Activated CD8-positive, alpha-beta memory T cell treated with anti-CD3 and anti-CD28 coated beads, Interleukin-2, amount 50 U/mL, for 48 hours (primary cell): ENCODE measurements around the gene PIP5K1B.

Experiments used
- DNase-seq: peaks from one replicate; pipeline ENCODE4 v3.0.0-alpha.2; 2020

Gene PIP5K1B

DNA sequence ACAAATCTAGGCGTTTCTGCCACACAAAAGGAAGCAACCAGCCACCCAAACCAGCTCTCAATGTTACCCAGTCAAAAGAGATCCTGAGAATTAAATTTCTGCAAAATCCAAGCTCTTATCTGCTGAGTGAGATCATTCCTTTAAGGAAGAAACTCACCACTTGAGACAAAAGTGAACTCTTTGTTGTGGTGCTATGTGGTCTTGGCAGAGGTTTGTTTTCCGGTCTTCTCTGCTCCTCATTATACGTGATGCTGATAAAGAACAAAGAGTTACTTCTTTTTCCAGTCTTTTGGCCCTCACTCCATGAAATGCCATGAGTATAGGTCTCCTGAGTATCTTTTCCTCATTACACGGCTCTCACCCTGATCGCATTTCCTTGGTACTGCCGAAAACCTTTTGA, 226.8 kb downstream of the PIP5K1B start:
- no peak for DNase-seq

GRCh38 chr9:68932458-68932857, 227.4 kb downstream of the PIP5K1B start:
- DNase-seq: no peak

DNA sequence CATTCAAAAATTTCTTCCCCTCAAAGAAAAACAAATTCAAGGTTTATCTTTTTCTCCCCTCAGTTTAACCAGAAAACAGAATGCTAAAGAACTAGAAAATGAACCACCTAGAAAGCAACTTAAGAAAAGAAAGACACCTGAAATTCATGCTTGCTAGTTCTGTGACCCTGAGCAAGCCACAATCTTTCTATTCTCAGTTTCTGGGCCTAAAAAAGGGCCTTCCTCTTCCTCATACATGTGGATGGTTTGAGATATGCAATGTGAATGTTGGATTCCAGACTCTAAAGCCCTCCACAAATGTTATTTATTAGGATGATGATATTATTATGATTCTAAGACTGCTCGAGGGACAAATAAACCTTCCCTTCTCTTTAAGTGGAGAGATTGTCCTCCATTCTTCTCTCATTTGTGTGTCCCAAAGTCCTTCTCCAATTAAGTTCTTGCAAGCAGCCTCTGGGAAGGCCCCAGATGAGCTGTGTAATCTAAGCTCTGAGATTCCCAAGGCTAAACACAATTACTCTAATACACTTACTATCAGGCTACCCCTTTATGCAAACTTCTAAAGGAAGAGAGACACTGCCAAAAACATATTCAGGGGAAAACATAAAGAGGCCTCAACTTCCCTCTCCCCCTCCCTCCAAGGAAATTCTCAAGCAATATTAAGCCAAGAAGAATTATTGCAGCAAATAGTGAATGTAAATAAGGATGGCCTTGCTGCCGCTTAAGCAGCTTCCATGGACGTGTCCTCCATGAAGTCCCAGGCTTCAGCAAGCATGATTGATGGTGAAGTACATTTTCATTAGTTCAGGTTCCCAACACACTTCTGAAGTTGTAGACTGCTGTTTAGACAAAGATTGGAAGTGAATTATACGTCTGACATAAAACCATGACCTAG, 228.6 kb downstream of the PIP5K1B start:
- no peak for DNase-seq

DNA sequence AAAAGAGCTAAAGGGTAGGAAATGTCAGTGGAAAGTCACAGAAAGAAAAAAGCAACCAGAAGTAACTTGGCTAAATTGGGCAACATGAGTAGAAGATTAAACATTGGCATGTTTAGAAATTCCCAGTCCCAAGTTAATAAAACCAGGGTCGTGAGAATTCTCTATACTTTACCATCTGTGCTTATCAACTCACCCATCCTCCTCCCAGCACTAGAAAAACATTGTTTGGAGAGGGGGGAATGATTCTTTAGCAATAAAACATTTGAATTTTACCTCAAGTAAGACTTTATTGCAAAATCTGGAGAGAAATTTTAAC, 229.2 kb downstream of the PIP5K1B start:
- DNase-seq: no peak

GRCh38 chr9:68940573-68940972, 235.5 kb downstream of the PIP5K1B start:
- no peak for DNase-seq

GRCh38 chr9:68941780-68942459, 236.9 kb downstream of the PIP5K1B start:
- no peak for DNase-seq

DNA sequence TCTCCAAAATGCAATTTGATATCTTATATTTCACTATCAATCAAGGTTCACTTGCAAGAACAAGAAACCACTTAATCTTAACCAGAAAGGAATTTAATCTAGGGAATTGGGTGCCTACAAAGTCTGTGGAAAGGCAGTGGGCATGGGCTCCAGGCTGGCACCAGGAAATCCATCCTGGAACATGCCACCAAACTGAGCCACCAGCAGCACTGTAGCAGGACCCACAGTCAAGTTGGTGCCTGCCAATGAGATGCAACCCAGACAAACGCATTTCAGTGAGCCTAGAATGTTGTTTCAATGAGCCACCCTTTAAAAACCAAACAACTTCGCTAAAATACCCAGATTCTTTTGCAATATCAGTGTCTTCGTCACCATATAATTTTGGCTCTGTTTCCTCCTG, 237.8 kb downstream of the PIP5K1B start:
- DNase-seq: no peak

DNA sequence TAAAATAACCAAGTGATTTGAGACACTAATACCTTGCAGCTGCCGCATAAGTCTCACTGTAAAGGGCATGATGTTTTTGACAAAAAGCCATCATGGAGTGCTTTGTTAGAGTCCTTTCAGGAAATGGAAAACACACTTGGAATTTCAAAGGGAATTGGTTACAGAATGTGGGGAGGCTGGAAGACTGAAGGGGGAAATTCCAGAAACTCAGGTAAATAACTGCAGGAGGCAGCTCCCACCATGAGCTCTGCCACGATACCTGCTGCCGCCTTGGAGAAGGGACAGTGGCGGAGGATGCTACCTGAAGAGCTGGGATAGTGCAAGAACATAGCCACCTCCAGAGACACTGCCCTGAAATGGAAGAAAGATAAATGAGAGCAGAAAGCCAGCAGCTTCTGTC, 242.0 kb downstream of the PIP5K1B start:
- DNase-seq: no peak

GRCh38 chr9:68947842-68948569, 243.0 kb downstream of the PIP5K1B start:
- DNase-seq: no peak

DNA sequence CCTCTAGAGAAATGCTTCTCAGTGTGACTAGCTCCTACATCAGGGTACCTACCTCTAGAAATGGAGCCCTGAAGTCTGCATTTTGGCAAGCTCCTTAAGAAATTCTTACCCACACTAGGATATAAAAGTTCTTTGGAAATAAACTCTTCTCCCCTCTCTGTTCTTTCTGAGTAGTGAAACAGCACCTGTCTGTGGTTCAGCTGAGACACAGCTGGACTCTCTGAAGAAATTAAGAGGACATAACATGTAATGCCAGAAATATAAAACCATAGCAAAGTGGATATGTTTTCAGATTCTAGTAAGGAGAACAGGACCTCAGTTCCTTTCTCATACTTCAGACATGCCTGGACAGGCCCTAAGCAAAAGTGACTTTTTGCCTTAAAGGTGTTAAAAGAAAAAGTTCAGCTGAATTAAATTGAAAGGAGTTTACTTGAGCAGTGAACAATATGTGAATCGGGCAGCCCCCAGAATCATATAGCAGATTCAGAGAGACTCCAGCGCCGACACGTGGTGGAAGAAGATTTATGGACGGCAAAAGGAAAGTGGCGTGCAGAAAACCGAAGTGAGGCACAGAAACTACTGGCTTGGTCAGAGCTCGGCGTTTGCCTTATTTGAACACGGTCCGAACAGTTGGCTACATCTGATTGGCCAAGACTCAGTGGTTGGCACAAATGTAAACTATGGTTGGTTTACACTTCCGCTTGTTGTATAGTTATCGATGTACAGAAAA, 244.4 kb downstream of the PIP5K1B start:
- no peak for DNase-seq

GRCh38 chr9:68950188-68950587, 245.1 kb downstream of the PIP5K1B start:
- no peak for DNase-seq

- DNase-seq: no peak
Measured at GRCh38 chr9:68950689-68951088, 245.6 kb downstream of the PIP5K1B start.

GRCh38 chr9:68951879-68952659, 247.0 kb downstream of the PIP5K1B start:
- no peak for DNase-seq

GRCh38 chr9:68953771-68954170, 248.7 kb downstream of the PIP5K1B start:
- DNase-seq: no peak

- DNase-seq: no peak
Measured at GRCh38 chr9:68955330-68955729, 250.3 kb downstream of the PIP5K1B start.

- no peak for DNase-seq
Measured at GRCh38 chr9:68957479-68957878, 252.4 kb downstream of the PIP5K1B start.

DNA sequence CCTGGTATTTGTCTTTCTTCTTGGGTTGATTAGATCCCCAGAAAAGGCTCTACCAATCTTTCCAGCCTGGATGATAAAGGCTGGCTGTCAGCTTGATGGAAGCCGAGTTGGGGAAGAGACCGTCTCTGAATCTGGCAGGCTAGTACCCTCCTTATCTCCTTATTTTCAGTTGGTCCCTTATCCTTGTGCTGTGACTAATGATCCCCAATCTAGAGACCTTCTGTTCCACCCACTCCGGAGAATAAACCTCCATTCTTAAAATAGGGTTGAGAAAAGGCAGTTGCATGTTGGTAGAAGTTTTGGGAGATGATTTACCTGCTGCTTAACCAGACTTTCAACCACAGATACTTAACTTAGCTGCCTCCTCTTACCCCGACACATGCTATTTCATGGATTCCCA, 256.5 kb downstream of the PIP5K1B start:
- DNase-seq: no peak

GRCh38 chr9:68963416-68963815, 258.4 kb downstream of the PIP5K1B start:
- no peak for DNase-seq

- DNase-seq: no peak
Measured at GRCh38 chr9:68964102-68964541, 259.1 kb downstream of the PIP5K1B start.

DNA sequence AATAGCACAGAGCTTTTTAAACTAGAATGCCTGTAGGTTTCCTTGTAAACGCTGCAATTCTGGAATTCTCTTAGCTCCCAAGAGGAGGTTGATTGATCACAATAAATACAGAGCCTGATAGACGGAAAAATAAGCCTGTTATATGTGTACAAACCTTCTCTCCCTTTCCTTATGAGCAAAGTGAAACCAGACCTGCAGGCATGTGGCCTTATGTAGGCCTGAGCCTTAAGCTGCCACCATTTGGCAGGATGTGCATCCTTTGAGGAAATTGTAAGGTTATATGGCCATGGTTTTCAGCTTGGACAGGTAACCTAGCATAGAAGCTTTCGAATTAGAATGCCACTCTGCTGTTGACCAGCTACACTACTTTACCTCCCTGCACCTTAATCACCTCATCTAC, 259.7 kb downstream of the PIP5K1B start:
- no peak for DNase-seq

GRCh38 chr9:68966496-68966944, 261.5 kb downstream of the PIP5K1B start:
- DNase-seq: no peak

GRCh38 chr9:68967800-68968199, 262.8 kb downstream of the PIP5K1B start:
- no peak for DNase-seq
